ENCODE data around the gene ZNF787. TPM values are rescaled to one million over a fixed set of nuclear protein-coding genes. Genes with fewer than 3 reads are reported as not detected.

The ZNF787 gene
- total and polyA plus RNA-seq, 2 of the 13 experiments (the other 11 are each of a cell fraction or from before 2014, with no cell fraction given) = 15.1 to 42.8 TPM

GRCh38 chr19:56140583-56141416 lies 19.7 kb upstream of the ZNF787 start, which contains the start of gene ZNF444 (continued):
- TF ChIP-seq, protein P1, sequence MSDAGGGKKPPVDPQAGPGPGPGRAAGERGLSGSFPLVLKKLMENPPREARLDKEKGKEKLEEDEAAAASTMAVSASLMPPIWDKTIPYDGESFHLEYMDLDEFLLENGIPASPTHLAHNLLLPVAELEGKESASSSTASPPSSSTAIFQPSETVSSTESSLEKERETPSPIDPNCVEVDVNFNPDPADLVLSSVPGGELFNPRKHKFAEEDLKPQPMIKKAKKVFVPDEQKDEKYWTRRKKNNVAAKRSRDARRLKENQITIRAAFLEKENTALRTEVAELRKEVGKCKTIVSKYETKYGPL (CRISPR knock-in tag; IDR thresholded peaks at IDR 0.05) = no peak
- no peak for TF ChIP-seq ZFP82 (CRISPR knock-in tag; IDR thresholded peaks at IDR 0.05; ENCODE audit: borderline replicate concordance)
- TF ChIP-seq GLI4 (CRISPR knock-in tag; IDR thresholded peaks at IDR 0.05; ENCODE audit: borderline replicate concordance) = no peak
- peak; percentile 58; the same call in 1 of the 2 replicates for TF ChIP-seq SPEN (CRISPR knock-in tag; IDR thresholded peaks at IDR 0.05; ENCODE audit: low read depth)
- TF ChIP-seq U2AF1 (optimal IDR thresholded peaks at IDR 0.05; ENCODE audit: low read depth, low read length) = no peak
- no peak; the same call in 1 of the 2 replicates for TF ChIP-seq PAXIP1 (CRISPR knock-in tag; conservative IDR thresholded peaks at IDR 0.05)

Data from HepG2 (cell line).